ENCODE results near the gene MRPL27. TPM values are rescaled to one million over a fixed set of nuclear protein-coding genes. Genes with fewer than 3 reads are reported as not detected.

MRPL27 gene
- polyA plus RNA-seq, 1 donor from 2014 or later: 118 TPM

DNA sequence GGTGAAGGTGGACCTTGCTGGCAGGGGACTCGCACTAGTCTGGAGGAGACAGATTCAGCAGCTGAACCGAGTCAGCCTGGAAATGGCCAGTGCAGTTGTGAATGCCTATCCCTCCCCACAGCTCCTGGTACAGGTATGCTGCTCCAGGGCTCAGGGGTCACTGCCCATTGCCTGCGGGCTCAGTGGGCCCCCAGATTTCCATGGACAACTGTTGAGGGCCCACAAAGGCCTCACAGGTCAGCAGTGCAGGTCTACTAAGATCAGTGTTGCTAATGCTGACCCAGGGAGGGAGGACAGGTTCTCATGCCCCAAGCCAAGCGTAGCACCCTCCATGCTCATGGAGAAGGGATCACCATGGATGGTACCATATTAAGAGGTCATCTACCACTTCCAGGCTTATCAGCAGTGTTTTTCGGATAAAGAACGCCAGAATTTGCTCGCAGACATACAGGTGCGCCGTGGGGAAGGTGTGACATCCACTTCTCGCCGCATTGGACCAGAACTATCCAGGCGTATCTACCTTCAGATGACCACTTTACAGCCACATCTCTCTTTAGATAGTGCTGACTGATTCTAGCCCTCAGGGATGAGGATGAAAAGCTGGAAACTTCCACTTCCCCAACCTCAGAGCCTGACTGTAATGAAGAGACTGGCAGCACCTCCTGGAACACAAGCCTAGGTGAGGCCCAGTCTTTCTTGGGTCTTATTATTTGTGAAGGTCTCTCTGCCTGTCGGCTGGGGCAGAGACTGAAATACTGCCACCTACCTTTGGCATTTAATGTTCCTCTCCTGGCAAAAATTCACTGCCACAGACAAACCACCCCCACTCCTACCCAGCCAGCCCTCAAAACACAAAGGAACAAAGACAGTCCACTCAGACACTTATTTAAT, 7.6 kb upstream of the MRPL27 start:
- no peak overlapping the region for H3K9ac ChIP-seq (ENCODE audit: low read length)
- H4K20me1 ChIP-seq (ENCODE audit: insufficient read depth): no peaks in the 10 kb centered on the region
- H2AFZ ChIP-seq (ENCODE audit: low read depth, low read length): no peak overlapping the region
- no peak for TF ChIP-seq POLR2AphosphoS5 (IDR thresholded peaks at IDR 0.05)
- no peak for TF ChIP-seq TAF1 (IDR thresholded peaks at IDR 0.05; ENCODE audit: low read depth)
- no peak for TF ChIP-seq EP300 (conservative IDR thresholded peaks at IDR 0.05; ENCODE audit: poor library complexity, severe bottlenecking)
- TF ChIP-seq EZH2 (IDR thresholded peaks at IDR 0.05; ENCODE audit: borderline replicate concordance, insufficient read depth, low read length, poor library complexity, severe bottlenecking): no peak
- no peak for TF ChIP-seq RAD21 (conservative IDR thresholded peaks at IDR 0.05)
- TF ChIP-seq, protein P1, sequence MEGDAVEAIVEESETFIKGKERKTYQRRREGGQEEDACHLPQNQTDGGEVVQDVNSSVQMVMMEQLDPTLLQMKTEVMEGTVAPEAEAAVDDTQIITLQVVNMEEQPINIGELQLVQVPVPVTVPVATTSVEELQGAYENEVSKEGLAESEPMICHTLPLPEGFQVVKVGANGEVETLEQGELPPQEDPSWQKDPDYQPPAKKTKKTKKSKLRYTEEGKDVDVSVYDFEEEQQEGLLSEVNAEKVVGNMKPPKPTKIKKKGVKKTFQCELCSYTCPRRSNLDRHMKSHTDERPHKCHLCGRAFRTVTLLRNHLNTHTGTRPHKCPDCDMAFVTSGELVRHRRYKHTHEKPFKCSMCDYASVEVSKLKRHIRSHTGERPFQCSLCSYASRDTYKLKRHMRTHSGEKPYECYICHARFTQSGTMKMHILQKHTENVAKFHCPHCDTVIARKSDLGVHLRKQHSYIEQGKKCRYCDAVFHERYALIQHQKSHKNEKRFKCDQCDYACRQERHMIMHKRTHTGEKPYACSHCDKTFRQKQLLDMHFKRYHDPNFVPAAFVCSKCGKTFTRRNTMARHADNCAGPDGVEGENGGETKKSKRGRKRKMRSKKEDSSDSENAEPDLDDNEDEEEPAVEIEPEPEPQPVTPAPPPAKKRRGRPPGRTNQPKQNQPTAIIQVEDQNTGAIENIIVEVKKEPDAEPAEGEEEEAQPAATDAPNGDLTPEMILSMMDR (IDR thresholded peaks at IDR 0.05; ENCODE audit: poor library complexity, severe bottlenecking): no peak
- TF ChIP-seq MXI1 (conservative IDR thresholded peaks at IDR 0.05; ENCODE audit: poor library complexity, severe bottlenecking): no peak
- no peak overlapping the region for H3K4me2 ChIP-seq (ENCODE audit: low read length)
- H3K27me3 ChIP-seq (ENCODE audit: insufficient read depth, low read depth, low read length): no peaks in the 10 kb centered on the region
- no peak overlapping the region for H3K4me3 ChIP-seq (ENCODE audit: low read length)
- H3F3A ChIP-seq (ENCODE audit: insufficient read depth, low read length, poor library complexity, severe bottlenecking): no peaks in the 10 kb centered on the region
- no peaks in the 10 kb centered on the region for H3K36me3 ChIP-seq (ENCODE audit: insufficient read depth, low read length)
- no peaks in the 10 kb centered on the region for H3K9me3 ChIP-seq (ENCODE audit: low read length)
- H3K9me2 ChIP-seq (ENCODE audit: insufficient read depth, low read length): no peaks in the 10 kb centered on the region
- H3K27ac ChIP-seq (ENCODE audit: low read length): no peak overlapping the region
- no peaks in the 10 kb centered on the region for H3K79me2 ChIP-seq (replicated peaks; ENCODE audit: insufficient read depth, low read length)

- Histone ChIP-seq H2AFZ (ENCODE audit: low read depth, low read length) (no peak overlapping the region), H3K4me3 (ENCODE audit: low read length) (no peak overlapping the region), H3K4me2 (ENCODE audit: low read length) (no peak overlapping the region), H4K20me1 (ENCODE audit: insufficient read depth) (no peaks in the 10 kb centered on the region), H3K9me3 (ENCODE audit: low read length) (no peaks in the 10 kb centered on the region), H3K27ac (ENCODE audit: low read length) (no peak overlapping the region), H3K36me3 (ENCODE audit: insufficient read depth, low read length) (no peaks in the 10 kb centered on the region), H3K27me3 (ENCODE audit: insufficient read depth, low read depth, low read length) (no peaks in the 10 kb centered on the region), H3F3A (ENCODE audit: insufficient read depth, low read length, poor library complexity, severe bottlenecking) (no peaks in the 10 kb centered on the region), H3K9me2 (ENCODE audit: insufficient read depth, low read length) (no peaks in the 10 kb centered on the region), H3K9ac (ENCODE audit: low read length) (no peak overlapping the region), H3K79me2 (replicated peaks; ENCODE audit: insufficient read depth, low read length) (no peaks in the 10 kb centered on the region)
- TF ChIP-seq TAF1 (IDR thresholded peaks at IDR 0.05; ENCODE audit: low read depth) (no peak), EP300 (conservative IDR thresholded peaks at IDR 0.05; ENCODE audit: poor library complexity, severe bottlenecking) (no peak), SMC3 (conservative IDR thresholded peaks at IDR 0.05; ENCODE audit: poor library complexity) (no peak), MXI1 (conservative IDR thresholded peaks at IDR 0.05; ENCODE audit: poor library complexity, severe bottlenecking) (no peak), RAD21 (conservative IDR thresholded peaks at IDR 0.05) (no peak), EZH2 (IDR thresholded peaks at IDR 0.05; ENCODE audit: borderline replicate concordance, insufficient read depth, low read length, poor library complexity, severe bottlenecking) (no peak), POLR2AphosphoS5 (IDR thresholded peaks at IDR 0.05) (no peak)
- TF ChIP-seq, protein P2, sequence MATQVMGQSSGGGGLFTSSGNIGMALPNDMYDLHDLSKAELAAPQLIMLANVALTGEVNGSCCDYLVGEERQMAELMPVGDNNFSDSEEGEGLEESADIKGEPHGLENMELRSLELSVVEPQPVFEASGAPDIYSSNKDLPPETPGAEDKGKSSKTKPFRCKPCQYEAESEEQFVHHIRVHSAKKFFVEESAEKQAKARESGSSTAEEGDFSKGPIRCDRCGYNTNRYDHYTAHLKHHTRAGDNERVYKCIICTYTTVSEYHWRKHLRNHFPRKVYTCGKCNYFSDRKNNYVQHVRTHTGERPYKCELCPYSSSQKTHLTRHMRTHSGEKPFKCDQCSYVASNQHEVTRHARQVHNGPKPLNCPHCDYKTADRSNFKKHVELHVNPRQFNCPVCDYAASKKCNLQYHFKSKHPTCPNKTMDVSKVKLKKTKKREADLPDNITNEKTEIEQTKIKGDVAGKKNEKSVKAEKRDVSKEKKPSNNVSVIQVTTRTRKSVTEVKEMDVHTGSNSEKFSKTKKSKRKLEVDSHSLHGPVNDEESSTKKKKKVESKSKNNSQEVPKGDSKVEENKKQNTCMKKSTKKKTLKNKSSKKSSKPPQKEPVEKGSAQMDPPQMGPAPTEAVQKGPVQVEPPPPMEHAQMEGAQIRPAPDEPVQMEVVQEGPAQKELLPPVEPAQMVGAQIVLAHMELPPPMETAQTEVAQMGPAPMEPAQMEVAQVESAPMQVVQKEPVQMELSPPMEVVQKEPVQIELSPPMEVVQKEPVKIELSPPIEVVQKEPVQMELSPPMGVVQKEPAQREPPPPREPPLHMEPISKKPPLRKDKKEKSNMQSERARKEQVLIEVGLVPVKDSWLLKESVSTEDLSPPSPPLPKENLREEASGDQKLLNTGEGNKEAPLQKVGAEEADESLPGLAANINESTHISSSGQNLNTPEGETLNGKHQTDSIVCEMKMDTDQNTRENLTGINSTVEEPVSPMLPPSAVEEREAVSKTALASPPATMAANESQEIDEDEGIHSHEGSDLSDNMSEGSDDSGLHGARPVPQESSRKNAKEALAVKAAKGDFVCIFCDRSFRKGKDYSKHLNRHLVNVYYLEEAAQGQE (IDR thresholded peaks at IDR 0.05; ENCODE audit: borderline replicate concordance): no peak
- TF ChIP-seq, protein P1 (IDR thresholded peaks at IDR 0.05; ENCODE audit: poor library complexity, severe bottlenecking): no peak
Observed at GRCh38 chr17:50379351-50380132, 6.6 kb upstream of the MRPL27 start.
